Spleen (tissue), 7 donors: ENCODE data around the gene VPS35L.
"Not testable (repeated sequence)": the region's sequence is repeated elsewhere in the genome, so short reads cannot be mapped to it uniquely, and the experiment has no call there.

ENCODE experiments used
- CTCF ChIP-seq, 11 experiments: fragments of 200-600 bp in 7 of 11; fragments of 450-650 bp in 4 of 11; sonication (generic) in 4 of 11; IDR thresholded peaks in 8 of 11; conservative IDR thresholded peaks in 3 of 11; 1 replicate in 7 of 11; 2 replicates in 4 of 11; pipeline versions ENCODE4 v1.4.0 to v1.8.0; 2016 to 2021; ENCODE audit warnings: antibody characterized with exemption in 11 of 11, inconsistent platforms in 4 of 11, mild to moderate bottlenecking in 1 of 11
- POLR2A ChIP-seq, 3 donors: fragments of 450-650 bp; IDR thresholded peaks; one replicate each; pipeline ENCODE4 v1.5.1; 2017; ENCODE audit warnings: antibody characterized with exemption in 3 of 3, mild to moderate bottlenecking in 1 of 3
- POLR2AphosphoS5 ChIP-seq, 3 donors: sonication (generic); formaldehyde crosslinking; IDR thresholded peaks; one replicate each; pipeline ENCODE4 v1.5.1; 2017; ENCODE audit warnings: antibody characterized with exemption in 3 of 3
- donor health status: DM: no; HTN: no; CAD: no; lungs with moderate emphysema.
- donor health status: DM: no; HTN: no; CAD: no.
- donor health status: DM: no; HTN: no; CAD: no.

GRCh38 chr16:19716728-19717127 is 161.2 kb downstream of the VPS35L start:
- TF ChIP-seq CTCF (IDR thresholded peaks at IDR 0.05 in 8 of 11, conservative IDR thresholded peaks at IDR 0.05 in 3 of 11); POLR2AphosphoS5 (IDR thresholded peaks at IDR 0.05); POLR2A (IDR thresholded peaks at IDR 0.05): not testable (repeated sequence)
